ENCODE measurements around the gene CAMTA2. TPM values are rescaled to one million over a fixed set of nuclear protein-coding genes. Genes with fewer than 3 reads are reported as not detected.

Gene CAMTA2
- total RNA-seq, 1 experiment from 2014 or later: 51.1 TPM

GRCh38 chr17:5022171-5022711 lies 34.8 kb upstream of the CAMTA2 start:
- Histone ChIP-seq H3K4me1 (replicated peaks; ENCODE audit: insufficient read depth) (peaks cover 12% of the 10 kb centered on the region; the same call in 1 of the 2 replicates), H3F3A (ENCODE audit: insufficient read depth, low read depth) (peaks cover 19% of the 10 kb centered on the region; the same call in 1 of the 2 replicates), H3K4me2 (no peak overlapping the region), H3K27me3 (ENCODE audit: insufficient read depth, low read depth) (no peaks in the 10 kb centered on the region), H3K27ac (no peak overlapping the region), H3K9me2 (ENCODE audit: insufficient read depth) (no peaks in the 10 kb centered on the region), H3K36me3 (ENCODE audit: low read depth) (0 out of 2 replicates have a peak, but pooled peaks cover 7% of the 10 kb centered on the region), H3K9me3 (ENCODE audit: insufficient read depth, low read depth) (no peaks in the 10 kb centered on the region), H4K20me1 (ENCODE audit: insufficient read depth) (no peaks in the 10 kb centered on the region), H3K79me2 (ENCODE audit: low read depth) (no peaks in the 10 kb centered on the region), H2AFZ (no peak overlapping the region), H3K4me3 (no peak overlapping the region)
- no TSS peak for BruUV-seq (replicated peaks)
- CTCF ChIA-PET: no interaction called here
- no peak for TF ChIP-seq EZH2 (IDR thresholded peaks at IDR 0.05; ENCODE audit: low read depth)
- TF ChIP-seq CTCF (conservative IDR thresholded peaks at IDR 0.05): no peak
- DNase-seq: no peak
- POLR2A ChIA-PET (ENCODE audit: unreplicated experiment): no interaction called here
- intact Hi-C loops (cut with micrococcal nuclease; ENCODE audit: unreplicated experiment): no loop called here

GRCh38 chr17:5020502-5021023 lies 33.1 kb upstream of the CAMTA2 start:
- Histone ChIP-seq H4K20me1 (ENCODE audit: insufficient read depth) (no peaks in the 10 kb centered on the region), H3K27me3 (ENCODE audit: insufficient read depth, low read depth) (no peaks in the 10 kb centered on the region), H3K9me3 (ENCODE audit: insufficient read depth, low read depth) (no peaks in the 10 kb centered on the region), H3K27ac (no peak overlapping the region), H3K4me1 (replicated peaks; ENCODE audit: insufficient read depth) (0 out of 2 replicates have a peak, but pooled peaks cover 4% of the 10 kb centered on the region), H3K79me2 (ENCODE audit: low read depth) (no peaks in the 10 kb centered on the region), H3K4me3 (no peak overlapping the region), H3K9me2 (ENCODE audit: insufficient read depth) (no peaks in the 10 kb centered on the region), H3F3A (ENCODE audit: insufficient read depth, low read depth) (peaks cover 10% of the 10 kb centered on the region; the same call in 1 of the 2 replicates), H2AFZ (no peak overlapping the region), H3K36me3 (ENCODE audit: low read depth) (0 out of 2 replicates have a peak, but pooled peaks cover 7% of the 10 kb centered on the region), H3K4me2 (no peak overlapping the region)
- intact Hi-C loops (cut with micrococcal nuclease; ENCODE audit: unreplicated experiment): no loop called here
- DNase-seq: no peak
- ChIA-PET POLR2A (ENCODE audit: unreplicated experiment) (no interaction called here), CTCF (no interaction called here)
- TF ChIP-seq EZH2 (IDR thresholded peaks at IDR 0.05; ENCODE audit: low read depth) (no peak), CTCF (conservative IDR thresholded peaks at IDR 0.05) (no peak)
- no TSS peak for BruUV-seq (replicated peaks)

- no peaks in the 10 kb centered on the region for H3K9me3 ChIP-seq (ENCODE audit: insufficient read depth, low read depth)
- H3K27ac ChIP-seq: no peak overlapping the region
- 0 out of 2 replicates have a peak, but pooled peaks cover 7% of the 10 kb centered on the region for H3K36me3 ChIP-seq (ENCODE audit: low read depth)
- POLR2A ChIA-PET (ENCODE audit: unreplicated experiment): no interaction called here
- H3K79me2 ChIP-seq (ENCODE audit: low read depth): no peaks in the 10 kb centered on the region
- H3K4me1 ChIP-seq (replicated peaks; ENCODE audit: insufficient read depth): no peaks in the 10 kb centered on the region
- H3K4me3 ChIP-seq: no peak overlapping the region
- no peak for DNase-seq
- CTCF ChIA-PET: interaction anchor here (0.6 kb wide), 1 partner anchor 44 kb away, joined by 4 read pairs; no protein-coding TSS in a partner anchor
- no peaks in the 10 kb centered on the region for H3K27me3 ChIP-seq (ENCODE audit: insufficient read depth, low read depth)
- TF ChIP-seq CTCF (conservative IDR thresholded peaks at IDR 0.05): no peak
- TF ChIP-seq EZH2 (IDR thresholded peaks at IDR 0.05; ENCODE audit: low read depth): no peak
- BruUV-seq (replicated peaks): no TSS peak
- H4K20me1 ChIP-seq (ENCODE audit: insufficient read depth): no peaks in the 10 kb centered on the region
- H3F3A ChIP-seq (ENCODE audit: insufficient read depth, low read depth): no peaks in the 10 kb centered on the region
- intact Hi-C loops (cut with micrococcal nuclease; ENCODE audit: unreplicated experiment): no loop called here
- H3K4me2 ChIP-seq: no peak overlapping the region
- H3K9me2 ChIP-seq (ENCODE audit: insufficient read depth): no peaks in the 10 kb centered on the region
- no peak overlapping the region for H2AFZ ChIP-seq
These were observed 32.0 kb upstream of the CAMTA2 start for GRCh38 chr17:5019475-5019956.
